HG02852 (cell line): ENCODE measurements around the gene SPATA6.

Experiments used
- ATAC-seq: cut with Tn5 transposase; IDR thresholded peaks from one replicate; pipeline ENCODE4 v1.9.1; 2021; ENCODE audit warnings: mild to moderate bottlenecking, moderate library complexity; ENCODE audit not compliant: unreplicated experiment

Gene SPATA6

GRCh38 chr1:48261881-48262400 lies 210.1 kb downstream of the SPATA6 start:
- ATAC-seq: no peak

- no peak for ATAC-seq
Measured at GRCh38 chr1:48258106-48258505, 213.9 kb downstream of the SPATA6 start.

GRCh38 chr1:48254254-48254653 lies 217.8 kb downstream of the SPATA6 start:
- no peak for ATAC-seq

- no peak for ATAC-seq
Measured at GRCh38 chr1:48251821-48252220, 220.2 kb downstream of the SPATA6 start.

GRCh38 chr1:48251323-48251722 lies 220.7 kb downstream of the SPATA6 start:
- no peak for ATAC-seq

GRCh38 chr1:48250572-48250971 lies 221.4 kb downstream of the SPATA6 start:
- ATAC-seq: no peak

- no peak for ATAC-seq
Measured at GRCh38 chr1:48249868-48250267, 222.1 kb downstream of the SPATA6 start.

- no peak for ATAC-seq
Measured at GRCh38 chr1:48248356-48248755, 223.6 kb downstream of the SPATA6 start.

GRCh38 chr1:48246727-48247126 lies 225.3 kb downstream of the SPATA6 start:
- no peak for ATAC-seq
